NCI-H1930 (cell line): ENCODE measurements around the gene TGM6.

Experiments used
- DNase-seq, 2 experiments: peaks; one replicate each; lab custom pipeline; 2025; lab: John Stamatoyannopoulos, UW

TGM6 gene

GRCh38 chr20:2455771-2456497 is 75.2 kb downstream of the TGM6 start:
- DNase-seq: no peak

GRCh38 chr20:2458919-2459499 is 78.3 kb downstream of the TGM6 start:
- DNase-seq: no peak

- DNase-seq: no peak
Measured at GRCh38 chr20:2459981-2460751, 79.5 kb downstream of the TGM6 start.

- DNase-seq: no peak
Measured at GRCh38 chr20:2460752-2461424, 80.2 kb downstream of the TGM6 start.

- no peak for DNase-seq
Measured at GRCh38 chr20:2462484-2462883, 81.8 kb downstream of the TGM6 start.

- DNase-seq: no peak
Measured at GRCh38 chr20:2463616-2464365, 83.1 kb downstream of the TGM6 start.

- DNase-seq: no peak
Measured at GRCh38 chr20:2465100-2465499, 84.4 kb downstream of the TGM6 start.

GRCh38 chr20:2467412-2467811 is 86.7 kb downstream of the TGM6 start:
- DNase-seq: no peak

- no peak for DNase-seq
Measured at GRCh38 chr20:2468581-2469407, 88.1 kb downstream of the TGM6 start.

- DNase-seq: peak in 1 of 2 experiments; percentile 7
Measured at GRCh38 chr20:2469991-2470422, 89.3 kb downstream of the TGM6 start.

- peak; percentile 93 to 96 for DNase-seq
Measured at GRCh38 chr20:2470423-2471193, 89.9 kb downstream of the TGM6 start, which contains the start of gene SNRPB. Gene SNRPB (minus strand): TSS chr20:2470789. CDS start chr20:2470690, 99 bp downstream.

GRCh38 chr20:2473516-2473915 is 92.8 kb downstream of the TGM6 start:
- no peak for DNase-seq

GRCh38 chr20:2475850-2476741 is 95.4 kb downstream of the TGM6 start:
- no peak for DNase-seq

GRCh38 chr20:2476742-2477615 is 96.3 kb downstream of the TGM6 start:
- DNase-seq: no peak

- DNase-seq: no peak
Measured at GRCh38 chr20:2480381-2480780, 99.7 kb downstream of the TGM6 start.
